ENCODE data around the gene IL1RL2. TPM values are rescaled to one million over a fixed set of nuclear protein-coding genes. Genes with fewer than 3 reads are reported as not detected.

IL1RL2 gene
- total RNA-seq, 1 experiment from 2014 or later = not detected

DNA sequence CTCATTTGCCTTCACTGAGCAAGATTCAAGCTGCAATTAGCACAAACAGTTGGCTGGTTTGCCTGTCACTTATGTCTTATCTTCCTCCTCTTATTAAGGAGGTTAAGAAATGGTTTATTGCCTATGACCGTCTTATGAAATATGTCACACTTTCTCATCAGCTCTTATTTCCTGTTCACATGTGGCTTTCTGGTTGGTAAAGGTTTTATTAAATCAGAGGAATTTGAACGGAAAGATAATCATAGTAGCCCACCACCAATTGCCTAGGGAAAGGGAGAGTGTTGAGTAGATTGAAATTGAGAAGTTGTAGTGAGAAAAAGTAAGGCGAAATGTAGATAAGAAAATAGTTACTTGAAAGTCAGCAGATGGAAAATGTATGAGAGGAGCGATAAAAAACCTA, 48.5 kb upstream of the IL1RL2 start (continued):
- TF ChIP-seq, protein P1, sequence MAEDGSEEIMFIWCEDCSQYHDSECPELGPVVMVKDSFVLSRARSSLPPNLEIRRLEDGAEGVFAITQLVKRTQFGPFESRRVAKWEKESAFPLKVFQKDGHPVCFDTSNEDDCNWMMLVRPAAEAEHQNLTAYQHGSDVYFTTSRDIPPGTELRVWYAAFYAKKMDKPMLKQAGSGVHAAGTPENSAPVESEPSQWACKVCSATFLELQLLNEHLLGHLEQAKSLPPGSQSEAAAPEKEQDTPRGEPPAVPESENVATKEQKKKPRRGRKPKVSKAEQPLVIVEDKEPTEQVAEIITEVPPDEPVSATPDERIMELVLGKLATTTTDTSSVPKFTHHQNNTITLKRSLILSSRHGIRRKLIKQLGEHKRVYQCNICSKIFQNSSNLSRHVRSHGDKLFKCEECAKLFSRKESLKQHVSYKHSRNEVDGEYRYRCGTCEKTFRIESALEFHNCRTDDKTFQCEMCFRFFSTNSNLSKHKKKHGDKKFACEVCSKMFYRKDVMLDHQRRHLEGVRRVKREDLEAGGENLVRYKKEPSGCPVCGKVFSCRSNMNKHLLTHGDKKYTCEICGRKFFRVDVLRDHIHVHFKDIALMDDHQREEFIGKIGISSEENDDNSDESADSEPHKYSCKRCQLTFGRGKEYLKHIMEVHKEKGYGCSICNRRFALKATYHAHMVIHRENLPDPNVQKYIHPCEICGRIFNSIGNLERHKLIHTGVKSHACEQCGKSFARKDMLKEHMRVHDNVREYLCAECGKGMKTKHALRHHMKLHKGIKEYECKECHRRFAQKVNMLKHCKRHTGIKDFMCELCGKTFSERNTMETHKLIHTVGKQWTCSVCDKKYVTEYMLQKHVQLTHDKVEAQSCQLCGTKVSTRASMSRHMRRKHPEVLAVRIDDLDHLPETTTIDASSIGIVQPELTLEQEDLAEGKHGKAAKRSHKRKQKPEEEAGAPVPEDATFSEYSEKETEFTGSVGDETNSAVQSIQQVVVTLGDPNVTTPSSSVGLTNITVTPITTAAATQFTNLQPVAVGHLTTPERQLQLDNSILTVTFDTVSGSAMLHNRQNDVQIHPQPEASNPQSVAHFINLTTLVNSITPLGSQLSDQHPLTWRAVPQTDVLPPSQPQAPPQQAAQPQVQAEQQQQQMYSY (CRISPR knock-in tag; IDR thresholded peaks at IDR 0.05) = no peak

DNA sequence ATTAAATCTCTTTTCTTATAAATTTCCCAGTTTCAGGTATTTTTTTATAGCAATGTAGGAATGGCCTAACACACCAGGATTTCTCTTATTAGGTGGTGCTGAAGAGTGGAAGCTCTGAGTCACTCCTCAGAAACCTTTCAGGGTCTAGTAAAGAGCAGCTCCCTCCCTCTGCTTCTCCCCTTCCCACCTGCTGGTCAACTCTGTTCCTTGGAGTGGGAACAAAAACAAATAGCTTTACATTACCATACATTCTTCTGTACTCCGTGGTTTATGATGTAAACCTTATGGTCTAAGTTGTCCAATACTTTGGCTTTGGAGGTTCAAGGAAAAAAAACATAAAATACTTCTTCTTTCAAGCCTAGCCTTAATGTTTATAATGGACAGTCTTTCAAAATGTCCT, 47.0 kb upstream of the IL1RL2 start:
- ATAC-seq (no peak), DNase-seq (ENCODE audit: low spot score) (no peak)
- Mint-ChIP-seq H3K27me3 (ENCODE audit: low read depth) (peaks cover 41% of the 10 kb centered on the region), H3K27ac (no peak overlapping the region), H3K4me3 (no peak overlapping the region), H3K4me1 (peaks cover 17% of the 10 kb centered on the region), H3K9me3 (peaks cover 2% of the 10 kb centered on the region; the same call in 1 of the 2 replicates), H3K36me3 (no peaks in the 10 kb centered on the region)
- POLR2A ChIA-PET = no interaction called here
- CTCF ChIA-PET = no interaction called here
- TF ChIP-seq, protein P2, sequence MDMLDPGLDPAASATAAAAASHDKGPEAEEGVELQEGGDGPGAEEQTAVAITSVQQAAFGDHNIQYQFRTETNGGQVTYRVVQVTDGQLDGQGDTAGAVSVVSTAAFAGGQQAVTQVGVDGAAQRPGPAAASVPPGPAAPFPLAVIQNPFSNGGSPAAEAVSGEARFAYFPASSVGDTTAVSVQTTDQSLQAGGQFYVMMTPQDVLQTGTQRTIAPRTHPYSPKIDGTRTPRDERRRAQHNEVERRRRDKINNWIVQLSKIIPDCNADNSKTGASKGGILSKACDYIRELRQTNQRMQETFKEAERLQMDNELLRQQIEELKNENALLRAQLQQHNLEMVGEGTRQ (CRISPR knock-in tag; IDR thresholded peaks at IDR 0.05) = no peak
- no peak for TF ChIP-seq FOXK1 (CRISPR knock-in tag; IDR thresholded peaks at IDR 0.05)
- TF ChIP-seq FOXP1 (CRISPR knock-in tag; IDR thresholded peaks at IDR 0.05; ENCODE audit: borderline replicate concordance) = no peak
- no peak for TF ChIP-seq NR2C2 (CRISPR knock-in tag; IDR thresholded peaks at IDR 0.05)
- no peak for TF ChIP-seq RORB (CRISPR knock-in tag; IDR thresholded peaks at IDR 0.05)

DNA sequence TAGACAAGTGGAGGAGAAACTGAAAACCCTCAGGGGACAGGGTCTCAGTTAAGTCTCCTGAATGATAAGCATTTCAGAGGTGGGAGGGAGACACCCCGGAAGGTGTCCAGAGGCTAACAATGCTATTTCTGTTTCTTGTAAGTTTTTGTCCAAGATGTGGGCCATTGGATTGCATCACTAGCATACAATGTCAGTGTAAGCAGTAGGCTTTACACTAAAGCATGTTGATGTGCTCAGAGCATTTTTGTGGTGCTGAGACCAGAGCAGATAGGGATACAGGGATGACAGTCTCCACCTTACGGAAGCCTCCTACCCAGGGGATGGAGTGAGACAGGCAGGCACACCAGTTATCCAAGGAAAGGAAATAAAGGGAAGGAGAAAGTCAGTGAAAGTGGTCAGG, 46.4 kb upstream of the IL1RL2 start:
- Mint-ChIP-seq H3K4me3 (no peak overlapping the region; the same call in 1 of the 2 replicates), H3K27ac (no peak overlapping the region)
- TF ChIP-seq NFE2L1 (CRISPR knock-in tag; IDR thresholded peaks at IDR 0.05) (no peak), SMAD3 (CRISPR knock-in tag; IDR thresholded peaks at IDR 0.05; ENCODE audit: borderline replicate concordance) (no peak), ZNF121 (CRISPR knock-in tag; IDR thresholded peaks at IDR 0.05) (no peak), ZBTB21 (CRISPR knock-in tag; IDR thresholded peaks at IDR 0.05; ENCODE audit: borderline replicate concordance) (no peak), ZNF317 (CRISPR knock-in tag; IDR thresholded peaks at IDR 0.05; ENCODE audit: borderline replicate concordance, low read depth) (no peak), ZNF532 (CRISPR knock-in tag; IDR thresholded peaks at IDR 0.05; ENCODE audit: borderline replicate concordance) (no peak), NFATC4 (CRISPR knock-in tag; IDR thresholded peaks at IDR 0.05) (no peak), MLX (CRISPR knock-in tag; IDR thresholded peaks at IDR 0.05) (no peak), FOXK1 (CRISPR knock-in tag; IDR thresholded peaks at IDR 0.05) (no peak), ATF1 (CRISPR knock-in tag; IDR thresholded peaks at IDR 0.05) (no peak), NR2C2 (CRISPR knock-in tag; IDR thresholded peaks at IDR 0.05) (no peak), RORB (CRISPR knock-in tag; IDR thresholded peaks at IDR 0.05) (no peak), ZNF671 (CRISPR knock-in tag; IDR thresholded peaks at IDR 0.05) (no peak), ZNF219 (CRISPR knock-in tag; IDR thresholded peaks at IDR 0.05; ENCODE audit: borderline replicate concordance) (no peak)
- TF ChIP-seq, protein P3, sequence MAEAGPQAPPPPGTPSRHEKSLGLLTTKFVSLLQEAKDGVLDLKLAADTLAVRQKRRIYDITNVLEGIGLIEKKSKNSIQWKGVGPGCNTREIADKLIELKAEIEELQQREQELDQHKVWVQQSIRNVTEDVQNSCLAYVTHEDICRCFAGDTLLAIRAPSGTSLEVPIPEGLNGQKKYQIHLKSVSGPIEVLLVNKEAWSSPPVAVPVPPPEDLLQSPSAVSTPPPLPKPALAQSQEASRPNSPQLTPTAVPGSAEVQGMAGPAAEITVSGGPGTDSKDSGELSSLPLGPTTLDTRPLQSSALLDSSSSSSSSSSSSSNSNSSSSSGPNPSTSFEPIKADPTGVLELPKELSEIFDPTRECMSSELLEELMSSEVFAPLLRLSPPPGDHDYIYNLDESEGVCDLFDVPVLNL (CRISPR knock-in tag; IDR thresholded peaks at IDR 0.05; ENCODE audit: borderline replicate concordance, low read depth) = no peak
- TF ChIP-seq, protein P4, sequence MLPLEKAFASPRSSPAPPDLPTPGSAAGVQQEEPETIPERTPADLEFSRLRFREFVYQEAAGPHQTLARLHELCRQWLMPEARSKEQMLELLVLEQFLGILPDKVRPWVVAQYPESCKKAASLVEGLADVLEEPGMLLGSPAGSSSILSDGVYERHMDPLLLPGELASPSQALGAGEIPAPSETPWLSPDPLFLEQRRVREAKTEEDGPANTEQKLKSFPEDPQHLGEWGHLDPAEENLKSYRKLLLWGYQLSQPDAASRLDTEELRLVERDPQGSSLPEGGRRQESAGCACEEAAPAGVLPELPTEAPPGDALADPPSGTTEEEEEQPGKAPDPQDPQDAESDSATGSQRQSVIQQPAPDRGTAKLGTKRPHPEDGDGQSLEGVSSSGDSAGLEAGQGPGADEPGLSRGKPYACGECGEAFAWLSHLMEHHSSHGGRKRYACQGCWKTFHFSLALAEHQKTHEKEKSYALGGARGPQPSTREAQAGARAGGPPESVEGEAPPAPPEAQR (CRISPR knock-in tag; IDR thresholded peaks at IDR 0.05) = no peak

More for the DNA sequence above, 46.4 kb upstream of the IL1RL2 start:
- ChIA-PET POLR2A (no interaction called here), CTCF (no interaction called here)
- ATAC-seq = no peak
- Mint-ChIP-seq H3K4me1 (peaks cover 17% of the 10 kb centered on the region), H3K27me3 (ENCODE audit: low read depth) (peaks cover 41% of the 10 kb centered on the region), H3K36me3 (no peaks in the 10 kb centered on the region), H3K9me3 (peaks cover 5% of the 10 kb centered on the region; the same call in 1 of the 2 replicates)
- DNase-seq (ENCODE audit: low spot score) = no peak
